Measurements from ENCODE around the gene MBD5.
"Not testable (repeated sequence)": the region's sequence is repeated elsewhere in the genome, so short reads cannot be mapped to it uniquely, and the experiment has no call there.

Gene MBD5

GRCh38 chr2:148534416-148535204, 513.7 kb downstream of the MBD5 start:
- no peaks in the 10 kb centered on the region for H3K4me1 ChIP-seq (ENCODE audit: control insufficient read depth in 1 of 2, insufficient read depth in 2 of 2, low read length in 2 of 2)
- no peaks in the 10 kb centered on the region for H3K36me3 ChIP-seq (ENCODE audit: control insufficient read depth in 1 of 2, insufficient read depth in 2 of 2, low read length in 2 of 2)
- H3K27ac ChIP-seq (ENCODE audit: low read length), result no peak overlapping the region
- no peaks in the 10 kb centered on the region for H3K27me3 ChIP-seq (ENCODE audit: low read depth, low read length)
- no peak overlapping the region for H3K4me3 ChIP-seq (ENCODE audit: low read depth in 1 of 2, low read length in 2 of 2)
- H3K9me3 ChIP-seq (ENCODE audit: control insufficient read depth in 1 of 2, low read length in 2 of 2), result no peaks in the 10 kb centered on the region

GRCh38 chr2:148538375-148538774, 517.5 kb downstream of the MBD5 start:
- H3K27ac ChIP-seq (ENCODE audit: low read length), result no peak overlapping the region
- H3K27me3 ChIP-seq (ENCODE audit: low read depth, low read length), result no peaks in the 10 kb centered on the region
- H3K9me3 ChIP-seq (ENCODE audit: control insufficient read depth in 1 of 2, low read length in 2 of 2), result no peaks in the 10 kb centered on the region
- no peaks in the 10 kb centered on the region for H3K36me3 ChIP-seq (ENCODE audit: control insufficient read depth in 1 of 2, insufficient read depth in 2 of 2, low read length in 2 of 2)
- H3K4me3 ChIP-seq (ENCODE audit: low read depth in 1 of 2, low read length in 2 of 2), result no peak overlapping the region
- H3K4me1 ChIP-seq (ENCODE audit: control insufficient read depth in 1 of 2, insufficient read depth in 2 of 2, low read length in 2 of 2), result no peaks in the 10 kb centered on the region

- Histone ChIP-seq H3K9me3 (ENCODE audit: control insufficient read depth in 1 of 2, low read length in 2 of 2) (no peaks in the 10 kb centered on the region), H3K27me3 (ENCODE audit: low read depth, low read length) (no peaks in the 10 kb centered on the region), H3K4me1 (ENCODE audit: control insufficient read depth in 1 of 2, insufficient read depth in 2 of 2, low read length in 2 of 2) (no peaks in the 10 kb centered on the region), H3K36me3 (ENCODE audit: control insufficient read depth in 1 of 2, insufficient read depth in 2 of 2, low read length in 2 of 2) (no peaks in the 10 kb centered on the region), H3K4me3 (ENCODE audit: low read depth in 1 of 2, low read length in 2 of 2) (no peak overlapping the region), H3K27ac (ENCODE audit: low read length) (no peak overlapping the region)
Measured at GRCh38 chr2:148540022-148540421, 519.1 kb downstream of the MBD5 start.

GRCh38 chr2:148541792-148542191, 520.9 kb downstream of the MBD5 start:
- Histone ChIP-seq H3K27ac (ENCODE audit: low read length) (no peak overlapping the region), H3K4me1 (ENCODE audit: control insufficient read depth in 1 of 2, insufficient read depth in 2 of 2, low read length in 2 of 2) (no peaks in the 10 kb centered on the region), H3K9me3 (ENCODE audit: control insufficient read depth in 1 of 2, low read length in 2 of 2) (no peaks in the 10 kb centered on the region), H3K36me3 (ENCODE audit: control insufficient read depth in 1 of 2, insufficient read depth in 2 of 2, low read length in 2 of 2) (no peaks in the 10 kb centered on the region), H3K4me3 (ENCODE audit: low read depth in 1 of 2, low read length in 2 of 2) (no peak overlapping the region), H3K27me3 (ENCODE audit: low read depth, low read length) (no peaks in the 10 kb centered on the region)

GRCh38 chr2:148542614-148543013, 521.7 kb downstream of the MBD5 start:
- no peaks in the 10 kb centered on the region for H3K27me3 ChIP-seq (ENCODE audit: low read depth, low read length)
- no peak overlapping the region for H3K4me3 ChIP-seq (ENCODE audit: low read depth in 1 of 2, low read length in 2 of 2)
- H3K9me3 ChIP-seq (ENCODE audit: control insufficient read depth in 1 of 2, low read length in 2 of 2), result no peaks in the 10 kb centered on the region
- H3K27ac ChIP-seq (ENCODE audit: low read length), result no peak overlapping the region
- H3K4me1 ChIP-seq (ENCODE audit: control insufficient read depth in 1 of 2, insufficient read depth in 2 of 2, low read length in 2 of 2), result no peaks in the 10 kb centered on the region
- no peaks in the 10 kb centered on the region for H3K36me3 ChIP-seq (ENCODE audit: control insufficient read depth in 1 of 2, insufficient read depth in 2 of 2, low read length in 2 of 2)

- not testable (repeated sequence) for H3K27me3 ChIP-seq (ENCODE audit: low read depth, low read length); H3K9me3 ChIP-seq (ENCODE audit: control insufficient read depth in 1 of 2, low read length in 2 of 2); H3K4me1 ChIP-seq (ENCODE audit: control insufficient read depth in 1 of 2, insufficient read depth in 2 of 2, low read length in 2 of 2); H3K4me3 ChIP-seq (ENCODE audit: low read depth in 1 of 2, low read length in 2 of 2); H3K36me3 ChIP-seq (ENCODE audit: control insufficient read depth in 1 of 2, insufficient read depth in 2 of 2, low read length in 2 of 2); H3K27ac ChIP-seq (ENCODE audit: low read length)
Measured at GRCh38 chr2:148543088-148543540, 522.2 kb downstream of the MBD5 start.

- Histone ChIP-seq H3K27ac (ENCODE audit: low read length) (no peak overlapping the region), H3K9me3 (ENCODE audit: control insufficient read depth in 1 of 2, low read length in 2 of 2) (no peaks in the 10 kb centered on the region), H3K4me3 (ENCODE audit: low read depth in 1 of 2, low read length in 2 of 2) (no peak overlapping the region), H3K4me1 (ENCODE audit: control insufficient read depth in 1 of 2, insufficient read depth in 2 of 2, low read length in 2 of 2) (no peaks in the 10 kb centered on the region), H3K36me3 (ENCODE audit: control insufficient read depth in 1 of 2, insufficient read depth in 2 of 2, low read length in 2 of 2) (no peaks in the 10 kb centered on the region), H3K27me3 (ENCODE audit: low read depth, low read length) (no peaks in the 10 kb centered on the region)
Measured at GRCh38 chr2:148545390-148546256, 524.7 kb downstream of the MBD5 start.

- no peaks in the 10 kb centered on the region for H3K36me3 ChIP-seq (ENCODE audit: control insufficient read depth in 1 of 2, insufficient read depth in 2 of 2, low read length in 2 of 2)
- H3K4me1 ChIP-seq (ENCODE audit: control insufficient read depth in 1 of 2, insufficient read depth in 2 of 2, low read length in 2 of 2), result no peaks in the 10 kb centered on the region
- H3K27me3 ChIP-seq (ENCODE audit: low read depth, low read length), result no peaks in the 10 kb centered on the region
- no peak overlapping the region for H3K4me3 ChIP-seq (ENCODE audit: low read depth in 1 of 2, low read length in 2 of 2)
- H3K27ac ChIP-seq (ENCODE audit: low read length), result no peak overlapping the region
- no peaks in the 10 kb centered on the region for H3K9me3 ChIP-seq (ENCODE audit: control insufficient read depth in 1 of 2, low read length in 2 of 2)
Measured at GRCh38 chr2:148546270-148546669, 525.4 kb downstream of the MBD5 start.

- no peaks in the 10 kb centered on the region for H3K27me3 ChIP-seq (ENCODE audit: low read depth, low read length)
- H3K9me3 ChIP-seq (ENCODE audit: control insufficient read depth in 1 of 2, low read length in 2 of 2), result no peaks in the 10 kb centered on the region
- no peak overlapping the region for H3K4me3 ChIP-seq (ENCODE audit: low read depth in 1 of 2, low read length in 2 of 2)
- H3K36me3 ChIP-seq (ENCODE audit: control insufficient read depth in 1 of 2, insufficient read depth in 2 of 2, low read length in 2 of 2), result no peaks in the 10 kb centered on the region
- peaks cover 0 to 2% of the 10 kb centered on the region in 2 donors for H3K4me1 ChIP-seq (ENCODE audit: control insufficient read depth in 1 of 2, insufficient read depth in 2 of 2, low read length in 2 of 2)
- H3K27ac ChIP-seq (ENCODE audit: low read length), result no peak overlapping the region
Measured at GRCh38 chr2:148548716-148549400, 528.0 kb downstream of the MBD5 start.

GRCh38 chr2:148552675-148553331, 531.9 kb downstream of the MBD5 start:
- Histone ChIP-seq H3K27me3 (ENCODE audit: low read depth, low read length) (no peaks in the 10 kb centered on the region), H3K4me1 (ENCODE audit: control insufficient read depth in 1 of 2, insufficient read depth in 2 of 2, low read length in 2 of 2) (peaks cover 0 to 3% of the 10 kb centered on the region in 2 donors), H3K4me3 (ENCODE audit: low read depth in 1 of 2, low read length in 2 of 2) (peak overlapping the region; percentile 51 to 63), H3K27ac (ENCODE audit: low read length) (no peak overlapping the region), H3K9me3 (ENCODE audit: control insufficient read depth in 1 of 2, low read length in 2 of 2) (peaks cover 0 to 2% of the 10 kb centered on the region in 2 donors), H3K36me3 (ENCODE audit: control insufficient read depth in 1 of 2, insufficient read depth in 2 of 2, low read length in 2 of 2) (no peaks in the 10 kb centered on the region)
